WERI-Rb-1 (cell line): Measurements from ENCODE around the gene ECEL1.

Experiments
- DNase-seq: peaks from one replicate; pipeline ENCODE4 v3.0.0-alpha.2; 2020
- H3K27ac ChIP-seq: fragments of 250-450 bp; sonication (Bioruptor Pico); 2 replicates; pipeline ENCODE4 v1.5.1; 2020; ENCODE audit warnings: mild to moderate bottlenecking, moderate library complexity
- H3K27me3 ChIP-seq: fragments of 250-450 bp; sonication (Bioruptor Pico); 2 replicates; pipeline ENCODE4 v1.5.1; 2021; ENCODE audit warnings: mild to moderate bottlenecking, low read depth, moderate library complexity; ENCODE audit not compliant: insufficient read depth, severe bottlenecking
- H3K36me3 ChIP-seq: fragments of 250-450 bp; sonication (Bioruptor Pico); 2 replicates; pipeline ENCODE4 v1.5.1; 2020; ENCODE audit warnings: mild to moderate bottlenecking, moderate library complexity
- H3K4me3 ChIP-seq: 2 replicates; pipeline ENCODE4 v1.5.1; 2011; ENCODE audit warnings: low read depth, mild to moderate bottlenecking, control low read depth, low read length
- H3K9me3 ChIP-seq: fragments of 250-450 bp; sonication (Bioruptor Pico); 2 replicates; pipeline ENCODE4 v1.5.1; 2021; ENCODE audit warnings: mild to moderate bottlenecking, moderate library complexity; ENCODE audit not compliant: severe bottlenecking
- TF ChIP-seq, protein P1 (sequence below): IDR thresholded peaks from 2 replicates; pipeline ENCODE4 v1.5.1; 2011; ENCODE audit warnings: low read depth, mild to moderate bottlenecking, control low read depth, inconsistent platforms, low read length

Gene ECEL1

DNA sequence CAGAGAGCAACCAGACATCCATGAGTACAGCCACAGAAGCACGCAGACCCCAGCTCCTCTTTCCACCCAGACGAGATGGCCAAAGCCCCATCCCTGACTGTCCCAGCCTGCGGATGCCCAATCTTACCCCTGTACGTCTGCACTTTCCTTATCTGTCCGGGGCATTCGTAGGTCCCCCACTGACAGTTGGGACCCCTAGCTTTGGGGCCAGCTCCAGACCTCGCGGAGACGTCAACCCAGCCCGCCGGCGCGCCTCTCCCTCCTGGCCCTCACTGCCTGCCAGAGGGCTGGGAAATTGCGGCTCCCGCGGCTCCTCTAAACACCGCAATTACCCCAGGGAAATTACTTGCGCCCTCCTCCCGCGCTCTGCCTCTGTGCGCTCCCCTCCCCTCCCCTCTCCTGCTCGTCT, 2.3 kb downstream of the ECEL1 start:
- peak; percentile 15 for DNase-seq
- Histone ChIP-seq H3K4me3 (peak overlapping the region; percentile 38), H3K36me3 (no peaks in the 10 kb centered on the region), H3K27me3 (peaks cover 42% of the 10 kb centered on the region), H3K9me3 (no peaks in the 10 kb centered on the region), H3K27ac (no peak overlapping the region)
- TF ChIP-seq, protein P1, sequence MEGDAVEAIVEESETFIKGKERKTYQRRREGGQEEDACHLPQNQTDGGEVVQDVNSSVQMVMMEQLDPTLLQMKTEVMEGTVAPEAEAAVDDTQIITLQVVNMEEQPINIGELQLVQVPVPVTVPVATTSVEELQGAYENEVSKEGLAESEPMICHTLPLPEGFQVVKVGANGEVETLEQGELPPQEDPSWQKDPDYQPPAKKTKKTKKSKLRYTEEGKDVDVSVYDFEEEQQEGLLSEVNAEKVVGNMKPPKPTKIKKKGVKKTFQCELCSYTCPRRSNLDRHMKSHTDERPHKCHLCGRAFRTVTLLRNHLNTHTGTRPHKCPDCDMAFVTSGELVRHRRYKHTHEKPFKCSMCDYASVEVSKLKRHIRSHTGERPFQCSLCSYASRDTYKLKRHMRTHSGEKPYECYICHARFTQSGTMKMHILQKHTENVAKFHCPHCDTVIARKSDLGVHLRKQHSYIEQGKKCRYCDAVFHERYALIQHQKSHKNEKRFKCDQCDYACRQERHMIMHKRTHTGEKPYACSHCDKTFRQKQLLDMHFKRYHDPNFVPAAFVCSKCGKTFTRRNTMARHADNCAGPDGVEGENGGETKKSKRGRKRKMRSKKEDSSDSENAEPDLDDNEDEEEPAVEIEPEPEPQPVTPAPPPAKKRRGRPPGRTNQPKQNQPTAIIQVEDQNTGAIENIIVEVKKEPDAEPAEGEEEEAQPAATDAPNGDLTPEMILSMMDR: no peak

DNA sequence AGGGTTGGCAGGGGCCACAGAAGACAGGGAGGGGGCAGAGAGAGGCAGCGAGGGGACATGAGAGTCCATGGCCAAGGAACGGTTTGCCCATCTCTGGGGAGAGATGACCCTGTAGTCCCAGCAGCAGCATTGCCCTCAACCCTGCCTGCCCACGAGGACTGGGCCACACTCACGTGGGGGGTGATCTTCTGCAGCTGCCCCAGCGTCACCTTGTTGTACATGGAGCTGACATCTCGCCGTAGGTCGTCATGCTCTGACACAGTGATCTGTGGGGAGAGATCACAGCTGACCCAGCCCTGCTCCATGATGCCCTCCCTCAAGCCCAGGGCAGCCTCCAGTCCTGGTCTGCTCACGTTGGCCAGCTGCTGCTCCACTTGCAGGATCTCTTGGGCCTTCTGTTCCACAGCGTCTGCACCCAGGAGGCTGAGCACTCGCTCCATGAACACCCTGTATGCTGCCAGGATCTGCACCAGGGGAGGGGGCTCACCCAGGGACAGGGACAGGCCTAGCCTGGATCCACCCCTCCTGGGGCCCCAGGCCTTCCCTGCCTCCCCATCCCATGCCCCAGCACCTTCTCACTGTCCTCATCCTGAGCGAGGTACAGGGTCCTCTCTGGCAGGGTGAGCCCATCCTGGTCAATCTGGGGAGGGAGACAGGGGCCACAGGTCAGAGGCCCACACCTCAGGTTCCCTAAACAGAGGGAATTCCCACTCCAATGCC, 2.8 kb downstream of the ECEL1 start:
- no peaks in the 10 kb centered on the region for H3K9me3 ChIP-seq
- DNase-seq: peak; percentile 4
- H3K36me3 ChIP-seq: no peaks in the 10 kb centered on the region
- TF ChIP-seq, protein P1: no peak
- peaks cover 42% of the 10 kb centered on the region for H3K27me3 ChIP-seq
- H3K4me3 ChIP-seq: no peak overlapping the region
- no peak overlapping the region for H3K27ac ChIP-seq

DNA sequence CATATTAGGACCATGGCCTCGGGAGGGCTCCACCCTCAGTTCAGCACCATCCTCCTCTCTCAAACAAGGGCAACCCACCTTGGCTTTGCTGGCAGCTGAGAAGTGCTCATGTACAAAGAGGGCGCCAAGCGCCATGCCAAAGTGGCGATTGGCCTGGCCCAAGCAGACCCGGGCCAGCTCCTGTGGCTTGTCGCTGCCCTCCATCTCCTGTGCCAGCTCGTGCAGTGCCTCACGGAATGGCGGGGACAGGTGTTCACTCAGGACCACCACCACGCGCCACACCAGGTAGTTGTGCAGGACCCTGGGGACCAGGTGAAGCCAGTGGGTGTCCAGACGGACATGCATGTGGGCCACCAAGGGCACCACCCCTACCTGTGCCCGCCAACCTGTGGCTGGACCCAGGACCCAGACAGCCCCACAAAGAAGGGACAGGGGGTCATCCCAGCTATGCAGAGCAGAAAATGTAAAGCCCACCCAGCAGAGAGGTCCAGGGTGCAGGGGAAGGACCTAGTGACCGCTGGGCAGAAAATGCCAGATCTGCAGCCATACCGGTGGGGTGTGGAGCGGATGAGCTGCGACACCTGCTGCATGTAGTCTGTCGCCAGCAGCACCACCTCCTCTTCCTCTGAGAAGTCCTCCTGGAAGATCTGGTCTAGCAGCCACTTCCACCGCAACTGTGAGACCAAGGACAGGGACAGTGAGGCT, 3.6 kb downstream of the ECEL1 start:
- H3K27ac ChIP-seq: no peak overlapping the region
- no peaks in the 10 kb centered on the region for H3K36me3 ChIP-seq
- H3K9me3 ChIP-seq: no peaks in the 10 kb centered on the region
- TF ChIP-seq, protein P1: no peak
- H3K27me3 ChIP-seq: peaks cover 42% of the 10 kb centered on the region
- no peak for DNase-seq
- no peak overlapping the region for H3K4me3 ChIP-seq

DNA sequence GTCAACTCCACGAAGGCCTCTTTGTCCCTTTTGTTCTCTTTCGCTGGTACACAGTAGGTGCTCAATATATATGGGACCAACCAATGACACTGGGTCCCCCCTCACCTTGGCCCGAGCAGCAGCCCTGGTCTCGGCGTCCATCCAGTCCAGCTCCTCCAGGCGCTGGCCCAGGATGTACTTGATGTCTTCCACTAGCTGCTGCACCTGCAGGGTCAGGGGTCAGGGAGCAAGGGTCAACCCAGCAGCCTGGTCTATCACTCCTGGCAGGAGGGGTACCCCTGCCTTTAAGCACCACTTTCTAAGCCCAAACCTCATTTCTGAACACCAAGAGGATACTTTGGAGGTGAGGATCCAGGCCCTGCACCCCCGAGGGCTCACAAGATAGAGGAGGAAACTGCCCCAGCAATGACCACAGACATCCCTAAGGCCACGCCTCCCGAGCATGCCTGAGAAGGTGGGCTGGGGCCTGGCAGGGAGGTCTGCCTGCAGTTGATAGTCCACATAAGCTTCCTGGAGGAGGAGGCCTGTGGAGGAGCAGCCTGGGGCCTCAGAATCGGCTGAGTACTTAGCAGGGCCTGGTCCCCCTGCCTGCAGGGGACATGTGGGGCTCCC, 4.2 kb downstream of the ECEL1 start:
- TF ChIP-seq, protein P1: no peak
- Histone ChIP-seq H3K27ac (no peak overlapping the region), H3K36me3 (no peaks in the 10 kb centered on the region), H3K9me3 (no peaks in the 10 kb centered on the region), H3K27me3 (peaks cover 39% of the 10 kb centered on the region), H3K4me3 (no peak overlapping the region)
- DNase-seq: no peak

DNA sequence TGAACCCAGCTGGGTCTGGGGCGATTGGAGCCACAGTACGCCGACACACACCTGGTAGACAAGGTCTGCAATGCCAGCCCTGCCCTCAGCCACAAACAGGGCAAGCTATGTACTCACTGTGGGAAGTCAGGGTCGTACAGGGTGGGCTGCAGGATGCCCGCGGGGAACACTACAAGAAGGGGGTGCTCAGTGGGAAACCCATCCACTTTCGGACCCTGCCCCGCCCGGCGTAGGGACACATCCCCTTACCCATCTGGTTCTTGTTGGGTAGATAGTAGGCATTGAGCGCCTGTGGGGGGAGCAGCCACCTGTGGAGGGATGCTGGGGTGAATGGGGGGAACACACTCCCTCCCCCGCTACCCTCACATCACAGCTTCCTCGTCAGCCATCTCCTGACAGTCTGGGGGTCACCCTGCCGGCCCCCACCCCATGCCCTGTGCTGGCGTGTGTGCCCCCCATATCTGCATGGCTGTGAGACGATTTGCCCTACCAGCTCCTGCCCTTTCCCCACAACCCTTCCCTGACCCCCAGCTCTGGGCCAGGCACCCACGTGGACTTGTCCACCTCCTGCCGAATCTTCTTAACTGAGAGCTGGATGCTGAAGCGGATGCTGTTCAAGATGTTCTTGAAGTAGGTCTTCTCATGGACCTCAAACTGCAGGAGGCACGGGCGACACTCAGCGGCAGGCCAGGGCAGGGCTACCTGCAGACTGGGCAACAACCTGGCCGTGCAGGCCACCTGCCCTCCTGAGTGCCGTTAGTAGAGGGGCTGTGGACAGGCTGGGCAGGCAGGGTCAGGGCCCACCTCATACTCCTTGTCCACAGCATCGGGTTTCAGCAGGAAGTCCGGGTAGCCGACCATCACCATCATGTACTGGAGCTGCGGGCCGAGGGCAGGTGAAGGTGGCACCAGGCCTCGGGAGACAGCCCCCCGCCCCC, 5.1 kb downstream of the ECEL1 start:
- TF ChIP-seq, protein P1: no peak
- Histone ChIP-seq H3K36me3 (no peaks in the 10 kb centered on the region), H3K4me3 (no peak overlapping the region), H3K27me3 (peaks cover 32% of the 10 kb centered on the region), H3K27ac (no peak overlapping the region), H3K9me3 (no peaks in the 10 kb centered on the region)
- no peak for DNase-seq
